Colonic mucosa (tissue), 4 donors: ENCODE data around the gene MYL11. TPM values are rescaled to one million over a fixed set of nuclear protein-coding genes. Genes with fewer than 3 reads are reported as not detected.

Experiments
- DNase-seq: peaks from one replicate; pipeline ENCODE4 v3.0.0-alpha.2; 2020
- H3K27ac ChIP-seq: fragments of 200-600 bp; one replicate; pipeline ENCODE4 v1.8.0; 2021
- H3K27me3 ChIP-seq: fragments of 200-600 bp; one replicate; pipeline ENCODE4 v1.8.0; 2021
- H3K36me3 ChIP-seq: fragments of 200-600 bp; one replicate; pipeline ENCODE4 v1.8.0; 2021
- H3K4me1 ChIP-seq: fragments of 200-600 bp; one replicate; pipeline ENCODE4 v1.8.0; 2021; ENCODE audit warnings: mild to moderate bottlenecking
- H3K4me3 ChIP-seq: fragments of 200-600 bp; one replicate; pipeline ENCODE4 v1.8.0; 2021
- H3K9ac ChIP-seq, 2 donors: one replicate each; pipeline ENCODE4 v1.7.0; 2013; ENCODE audit warnings: control low read depth in 2 of 2, low read depth in 2 of 2, low read length in 2 of 2
- H3K9me3 ChIP-seq: fragments of 200-600 bp; one replicate; pipeline ENCODE4 v1.8.0; 2021
- CTCF ChIP-seq: fragments of 200-600 bp; IDR thresholded peaks from one replicate; pipeline ENCODE4 v1.8.0; 2022; ENCODE audit warnings: antibody characterized with exemption, mild to moderate bottlenecking
- intact Hi-C: fragments of 100-400 bp; cut with DNase I; formaldehyde crosslinking; loops from one replicate; pipeline ENCODE4 v1.14.1; 2022
- total RNA-seq, 2 donors: library from RNA; stranded (reverse); fragmentation: NEBNext Ultra II Directional in 1 of 2; extraction: Animal tissue kit (Norgen Biotek cat#: 25700) in 1 of 2; gene quantifications; one replicate each; pipeline ENCODE4 v1.2.1, GENCODE V29; 2021
- donor health status: healthy.
- donor health status: DM: no; HTN: no; CAD: no.
- donor health status: DM: no; HTN: no; CAD: no.

MYL11 gene
- total RNA-seq, 2 donors from 2014 or later = 1.1 to 2.2 TPM

- intact Hi-C loops = loop anchor here (10.0 kb wide), 1 partner anchor 324 kb away; the partner anchor contains the start of genes TBX6 and YPEL3
- Histone ChIP-seq H3K36me3 (no peaks in the 10 kb centered on the region), H3K27ac (peak overlapping the region; percentile 71), H3K4me3 (peak overlapping the region; percentile 52), H3K9me3 (no peaks in the 10 kb centered on the region), H3K9ac (peak overlapping the region; percentile 56 to 81), H3K4me1 (peaks cover 3% of the 10 kb centered on the region), H3K27me3 (no peaks in the 10 kb centered on the region)
- peak; percentile 36 for DNase-seq
- TF ChIP-seq CTCF = no peak
Observed at GRCh38 chr16:30418350-30419181, 44.0 kb downstream of the MYL11 start.

- H3K4me1 ChIP-seq = peaks cover 3% of the 10 kb centered on the region
- intact Hi-C loops = loop anchor here (10.0 kb wide), 1 partner anchor 184 kb away; no protein-coding TSS in a partner anchor
- H3K9ac ChIP-seq = no peak overlapping the region
- no peak overlapping the region for H3K4me3 ChIP-seq
- peaks cover 7% of the 10 kb centered on the region for H3K36me3 ChIP-seq
- DNase-seq = no peak
- H3K9me3 ChIP-seq = no peaks in the 10 kb centered on the region
- H3K27ac ChIP-seq = no peak overlapping the region
- H3K27me3 ChIP-seq = no peaks in the 10 kb centered on the region
- no peak for TF ChIP-seq CTCF
Observed at GRCh38 chr16:30421010-30421409, 46.4 kb downstream of the MYL11 start.

Other genes starting within 250 kb of the MYL11 start
- 10 to 100 TPM; 16.5 to 20.0 TPM for gene CORO1A, start 191.2 kb upstream of the MYL11 start, total RNA-seq
- gene BOLA2B, start 181.1 kb upstream of the MYL11 start, total RNA-seq = 100 to 1,000 TPM; 109 to 237 TPM
- gene SLX1A, start 180.9 kb upstream of the MYL11 start, total RNA-seq = 100 to 1,000 TPM in 1 of 2 donors, 10 to 100 TPM in 1; 70.2 to 114 TPM
- gene SULT1A3, start 175.5 kb upstream of the MYL11 start, total RNA-seq = 10 to 100 TPM; 47.8 to 59.0 TPM
- gene NPIPB13, start 126.3 kb upstream of the MYL11 start, total RNA-seq = 10 to 100 TPM in 1 of 2 donors, 1 to 10 TPM in 1; 1.6 to 10.4 TPM
- 10 to 100 TPM; 44.8 to 76.1 TPM for gene CD2BP2, start 19.5 kb upstream of the MYL11 start, total RNA-seq
- 10 to 100 TPM; 45.0 to 62.3 TPM for gene TBC1D10B, start 4.3 kb upstream of the MYL11 start, total RNA-seq
- 1 to 10 TPM; 4.3 to 4.5 TPM for gene SEPTIN1, start 7.8 kb downstream of the MYL11 start, total RNA-seq
- 1 to 10 TPM; 6.5 to 6.8 TPM for gene ZNF48, start 20.6 kb downstream of the MYL11 start, total RNA-seq
- gene ZNF771, start 32.8 kb downstream of the MYL11 start, total RNA-seq = 1 to 10 TPM; 3.5 to 6.5 TPM
- 100 to 1,000 TPM in 1 of 2 donors, 10 to 100 TPM in 1; 80.9 to 153 TPM for gene DCTPP1, start 55.2 kb downstream of the MYL11 start, total RNA-seq
- gene SEPHS2, start 71.1 kb downstream of the MYL11 start, total RNA-seq = 100 to 1,000 TPM in 1 of 2 donors, 10 to 100 TPM in 1; 93.3 to 156 TPM
- gene ITGAL, start 97.9 kb downstream of the MYL11 start, total RNA-seq = 1 to 10 TPM; 3.4 to 4.8 TPM
- 10 to 100 TPM; 58.6 to 63.2 TPM for gene ZNF768, start 151.8 kb downstream of the MYL11 start, total RNA-seq
- gene ZNF747, start 160.1 kb downstream of the MYL11 start, total RNA-seq = 10 to 100 TPM in 1 of 2 donors, 1 to 10 TPM in 1; 8.7 to 11.9 TPM
- gene ZNF764, start 183.6 kb downstream of the MYL11 start, total RNA-seq = 10 to 100 TPM in 1 of 2 donors, 1 to 10 TPM in 1; 9.0 to 11.1 TPM
- 10 to 100 TPM; 13.1 to 14.3 TPM for gene ZNF688, start 196.9 kb downstream of the MYL11 start, total RNA-seq
- gene ZNF785, start 210.9 kb downstream of the MYL11 start, total RNA-seq = 10 to 100 TPM; 12.7 to 13.3 TPM
- gene ZNF689, start 235.6 kb downstream of the MYL11 start, total RNA-seq = 1 to 10 TPM; 6.8 to 7.0 TPM